GM12878 (cell line): ENCODE results near the gene MORN4. TPM values are rescaled to one million over a fixed set of nuclear protein-coding genes. Genes with fewer than 3 reads are reported as not detected.
A peak's percentile ranks its signal among the peaks of the same experiment; 100 is the strongest.

Experiments
- ATAC-seq: fragments of 200-7000 bp; cut with Tn5 transposase; 3 replicates; pipeline ENCODE4 v1.9.1; 2020; ENCODE audit warnings: mild to moderate bottlenecking, moderate library complexity
- BruUV-seq: library from RNA; stranded (reverse); fragments of 400-500 nt; replicated peaks from 2 replicates; lab custom pipeline; 2021; lab: Mats Ljungman, UMichigan
- CTCF ChIA-PET: fragments of 300-600 bp; sonication (Branson Sonifier 250); formaldehyde crosslinking; extraction: SDS; loops from one replicate; lab custom pipeline; 2021; ENCODE audit warnings: inconsistent platforms; lab: Yijun Ruan, JAX
- POLR2A ChIA-PET: fragments of 350-600 bp; formaldehyde crosslinking; extraction: SDS; loops from one replicate; lab custom pipeline; 2021; ENCODE audit warnings: inconsistent platforms; lab: Charles Lee
- RAD21 ChIA-PET: fragments of 300-600 bp; sonication (Branson Sonifier 250); formaldehyde crosslinking; loops from one replicate; lab custom pipeline; 2023; ENCODE audit warnings: antibody characterized with exemption; ENCODE audit not compliant: unreplicated experiment; lab: Charles Lee
- SMC1A ChIA-PET: fragments of 300-600 bp; sonication (Branson Sonifier 250); formaldehyde crosslinking; loops from one replicate; lab custom pipeline; 2023; ENCODE audit not compliant: unreplicated experiment, uncharacterized antibody; lab: Charles Lee
- DNase-seq: peaks from one replicate; pipeline ENCODE4 v3.0.0-alpha.2; 2011; ENCODE audit warnings: low read depth, low spot score
- FAIRE-seq: peaks from 3 replicates; lab custom pipeline; 2011; peaks lifted over from hg19 to GRCh38; lab: Jason Lieb, UNC
- H2AFZ ChIP-seq: 2 replicates; pipeline ENCODE4 v1.6.0; 2011; ENCODE audit warnings: low read depth, low read length, control low read depth; ENCODE audit not compliant: control insufficient read depth
- H3K27ac ChIP-seq: 2 replicates; pipeline ENCODE4 v1.5.1; 2011; ENCODE audit warnings: control low read depth; ENCODE audit not compliant: control insufficient read depth, insufficient read depth
- H3K27me3 ChIP-seq, 2 experiments: replicated peaks in 1 of 2; 2 replicates each; pipeline versions ENCODE4 v1.6.0 to v1.6.1; 2011; ENCODE audit warnings: low read length in 1 of 2; ENCODE audit not compliant: control insufficient read depth in 2 of 2, insufficient read depth in 2 of 2
- H3K36me3 ChIP-seq, 2 experiments: 2 replicates each; pipeline ENCODE4 v1.5.1; 2011; ENCODE audit warnings: low read length in 1 of 2; ENCODE audit not compliant: control insufficient read depth in 2 of 2, insufficient read depth in 2 of 2
- H3K4me1 ChIP-seq: 2 replicates; pipeline ENCODE4 v1.6.1; 2011; ENCODE audit warnings: mild to moderate bottlenecking, low read length, moderate library complexity, mixed read lengths; ENCODE audit not compliant: control insufficient read depth, insufficient read depth
- H3K4me2 ChIP-seq: 2 replicates; pipeline ENCODE4 v1.6.0; 2011; ENCODE audit warnings: control low read depth; ENCODE audit not compliant: control insufficient read depth, insufficient read depth
- H3K4me3 ChIP-seq: fragments of 200-600 bp; sonication (generic); 2 replicates; pipeline ENCODE4 v1.5.1; 2016
- H3K79me2 ChIP-seq: 2 replicates; pipeline ENCODE4 v1.6.0; 2011; ENCODE audit warnings: low read length; ENCODE audit not compliant: control insufficient read depth, insufficient read depth
- H3K9ac ChIP-seq: 2 replicates; pipeline ENCODE4 v1.8.0; 2011; ENCODE audit warnings: low read length, control low read depth, mixed read lengths; ENCODE audit not compliant: control insufficient read depth, insufficient read depth
- H3K9me3 ChIP-seq: replicated peaks from 3 replicates; pipeline ENCODE4 v1.5.1; 2011; ENCODE audit warnings: mild to moderate bottlenecking, low read length; ENCODE audit not compliant: control insufficient read depth, insufficient read depth
- H4K20me1 ChIP-seq: 2 replicates; pipeline ENCODE4 v1.6.0; 2011; ENCODE audit not compliant: control insufficient read depth, insufficient read depth
- FOXK2 ChIP-seq: fragments of 450-650 bp; IDR thresholded peaks from 2 replicates; pipeline ENCODE4 v1.6.1; 2017; ENCODE audit warnings: mild to moderate bottlenecking, moderate library complexity
- MAX ChIP-seq: IDR thresholded peaks from 2 replicates; pipeline ENCODE4 v1.6.1; 2012; ENCODE audit warnings: low read depth, low read length, improper control_type of control experiment
- PAX5 ChIP-seq: IDR thresholded peaks from 2 replicates; pipeline ENCODE4 v1.6.1; 2011; ENCODE audit warnings: low read depth, low read length, borderline replicate concordance
- SRF ChIP-seq, 2 experiments: IDR thresholded peaks; 2 replicates each; pipeline ENCODE4 v1.6.1; 2011; ENCODE audit warnings: low read depth in 2 of 2, low read length in 2 of 2, mild to moderate bottlenecking in 1 of 2, moderate library complexity in 1 of 2
- WGBS: methylation state at CpG from one replicate; pipeline ENCODE4 v1.1.6; 2016; ENCODE audit warnings: low lambda C conversion rate; ENCODE audit not compliant: insufficient replicate concordance, insufficient coverage; ENCODE audit errors: missing lambda C conversion rate; 5-methylcytosine and 5-hydroxymethylcytosine counted together
- in situ Hi-C: fragments of 300-500 bp; cut with MboI; formaldehyde crosslinking; loops from 9 replicates; pipeline ENCODE4 v1.14.3; 2018; ENCODE audit warnings: mixed read lengths
- intact Hi-C: fragments of 100-400 bp; cut with micrococcal nuclease; formaldehyde crosslinking; loops from one replicate; pipeline ENCODE4 v1.14.2; 2022; ENCODE audit not compliant: unreplicated experiment
- polyA plus RNA-seq, 11 experiments: library from polyadenylated mRNA; depleted of rRNA in 4 of 11; unstranded in 6 of 11; stranded (reverse) in 5 of 11; fragments of >200 nt; fragmentation: Nextera tagmentation in 4 of 11; fragmentation: Illumina TruSeq in 1 of 11; extraction: Ambion mirVana in 4 of 11; extraction: Trizol in 1 of 11; gene quantifications; 1 replicate in 1 of 11; 2 replicates in 10 of 11; pipeline versions ENCODE4 v1.2.1 to v1.2.3, GENCODE V29; 2011 to 2016; ENCODE audit warnings: inconsistent platforms in 2 of 11, missing spikeins in 2 of 11, low read depth in 1 of 11
- total RNA-seq, 4 experiments: library from RNA; depleted of rRNA in 3 of 4; stranded (reverse); fragments of >200 nt in 3 of 4; fragmentation: Illumina TruSeq in 1 of 4; extraction: Trizol in 1 of 4; gene quantifications; 2 replicates each; pipeline versions ENCODE4 v1.2.1 to v1.2.3, GENCODE V29; 2013 to 2021
- TF ChIP-seq, protein P1 (sequence below): fragments of 450-650 bp; formaldehyde crosslinking; IDR thresholded peaks from 2 replicates; pipeline ENCODE4 v1.4.0; 2020; ENCODE audit warnings: mild to moderate bottlenecking, moderate library complexity

MORN4 gene
- total and polyA plus RNA-seq, 10 of the 15 experiments (the other 5 are each of a cell fraction or from before 2014, with no cell fraction given), result 1.3 to 5.5 (median 2.6) TPM

DNA sequence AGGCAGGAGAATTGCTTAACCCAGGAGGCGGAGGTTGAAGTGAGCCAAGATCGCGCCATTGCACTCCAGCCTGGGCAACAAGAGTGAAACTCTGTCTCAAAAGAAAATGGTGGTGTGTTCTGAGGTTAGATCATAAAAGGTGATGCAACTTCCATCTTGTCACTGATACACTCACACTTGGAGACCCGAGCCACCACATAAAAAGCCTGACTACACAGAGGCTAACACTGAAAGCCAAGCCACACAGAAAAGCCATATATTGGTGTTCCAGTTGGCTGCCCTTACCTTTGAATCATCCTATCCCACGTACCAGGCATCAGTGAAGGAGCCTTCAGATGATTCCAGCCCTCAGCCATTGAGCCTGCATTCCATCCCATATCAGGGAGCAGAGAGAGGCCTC is 4.0 kb downstream of the MORN4 start:
- no peak for ATAC-seq
- in situ Hi-C loops (no loop called here), intact Hi-C loops (no loop called here)
- H3K4me3 ChIP-seq, result no peak overlapping the region
- ChIA-PET RAD21 (no interaction called here), CTCF (interaction anchor here (0.9 kb wide), 1 partner anchor 9 kb away, joined by 3 read pairs; no protein-coding TSS in a partner anchor), SMC1A (no interaction called here), POLR2A (no interaction called here)
- H3K36me3 ChIP-seq, result no peaks in the 10 kb centered on the region
- WGBS, result 67% methylated on average over 5 of the region's 5 CpGs
- no peak overlapping the region for H3K4me2 ChIP-seq
- no TSS peak for BruUV-seq
- no peaks in the 10 kb centered on the region for H3K27me3 ChIP-seq
- no peaks in the 10 kb centered on the region for H4K20me1 ChIP-seq
- TF ChIP-seq PAX5 (0 out of 2 replicates have a peak, but pooled peaks have one; percentile 12), MAX (no peak), SRF (IDR thresholded peaks at IDR 0.05; ENCODE audit: low read depth in 2 of 2, low read length in 2 of 2) (no peak), FOXK2 (no peak)
- TF ChIP-seq, protein P1, sequence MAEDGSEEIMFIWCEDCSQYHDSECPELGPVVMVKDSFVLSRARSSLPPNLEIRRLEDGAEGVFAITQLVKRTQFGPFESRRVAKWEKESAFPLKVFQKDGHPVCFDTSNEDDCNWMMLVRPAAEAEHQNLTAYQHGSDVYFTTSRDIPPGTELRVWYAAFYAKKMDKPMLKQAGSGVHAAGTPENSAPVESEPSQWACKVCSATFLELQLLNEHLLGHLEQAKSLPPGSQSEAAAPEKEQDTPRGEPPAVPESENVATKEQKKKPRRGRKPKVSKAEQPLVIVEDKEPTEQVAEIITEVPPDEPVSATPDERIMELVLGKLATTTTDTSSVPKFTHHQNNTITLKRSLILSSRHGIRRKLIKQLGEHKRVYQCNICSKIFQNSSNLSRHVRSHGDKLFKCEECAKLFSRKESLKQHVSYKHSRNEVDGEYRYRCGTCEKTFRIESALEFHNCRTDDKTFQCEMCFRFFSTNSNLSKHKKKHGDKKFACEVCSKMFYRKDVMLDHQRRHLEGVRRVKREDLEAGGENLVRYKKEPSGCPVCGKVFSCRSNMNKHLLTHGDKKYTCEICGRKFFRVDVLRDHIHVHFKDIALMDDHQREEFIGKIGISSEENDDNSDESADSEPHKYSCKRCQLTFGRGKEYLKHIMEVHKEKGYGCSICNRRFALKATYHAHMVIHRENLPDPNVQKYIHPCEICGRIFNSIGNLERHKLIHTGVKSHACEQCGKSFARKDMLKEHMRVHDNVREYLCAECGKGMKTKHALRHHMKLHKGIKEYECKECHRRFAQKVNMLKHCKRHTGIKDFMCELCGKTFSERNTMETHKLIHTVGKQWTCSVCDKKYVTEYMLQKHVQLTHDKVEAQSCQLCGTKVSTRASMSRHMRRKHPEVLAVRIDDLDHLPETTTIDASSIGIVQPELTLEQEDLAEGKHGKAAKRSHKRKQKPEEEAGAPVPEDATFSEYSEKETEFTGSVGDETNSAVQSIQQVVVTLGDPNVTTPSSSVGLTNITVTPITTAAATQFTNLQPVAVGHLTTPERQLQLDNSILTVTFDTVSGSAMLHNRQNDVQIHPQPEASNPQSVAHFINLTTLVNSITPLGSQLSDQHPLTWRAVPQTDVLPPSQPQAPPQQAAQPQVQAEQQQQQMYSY (CRISPR knock-in tag), result no peak
- H2AFZ ChIP-seq, result no peak overlapping the region
- no peak overlapping the region for H3K27ac ChIP-seq
- no peaks in the 10 kb centered on the region for H3K4me1 ChIP-seq
- no peak for DNase-seq
- no peak for FAIRE-seq
- H3K79me2 ChIP-seq, result no peaks in the 10 kb centered on the region
- no peaks in the 10 kb centered on the region for H3K9me3 ChIP-seq
- no peak overlapping the region for H3K9ac ChIP-seq
